H1 (cell line): Measurements from ENCODE around the gene OR52E4. TPM values are rescaled to one million over a fixed set of nuclear protein-coding genes. Genes with fewer than 3 reads are reported as not detected.

Experiments
- CTCF ChIA-PET: fragments of 300-600 bp; sonication (Branson Sonifier 250); formaldehyde crosslinking; loops from one replicate; lab custom pipeline; 2021; ENCODE audit not compliant: partially characterized antibody; lab: Charles Lee
- POLR2A ChIA-PET: fragments of 300-600 bp; sonication (Branson Sonifier 250); formaldehyde crosslinking; loops from one replicate; lab custom pipeline; 2021; ENCODE audit warnings: inconsistent platforms; ENCODE audit not compliant: partially characterized antibody; lab: Charles Lee
- DNase-seq, 2 experiments: peaks; one replicate each; pipeline versions ENCODE4 v3.0.0 to v3.0.0-alpha.2; 2010 to 2022; ENCODE audit warnings: low spot score in 2 of 2, low read depth in 1 of 2, mixed read lengths in 1 of 2
- FAIRE-seq: peaks from 2 replicates; lab custom pipeline; 2011; peaks lifted over from hg19 to GRCh38; lab: Jason Lieb, UNC
- H2AFZ ChIP-seq: 2 replicates; pipeline ENCODE4 v1.8.1; 2012; ENCODE audit warnings: low read length, inconsistent platforms
- H2AK5ac ChIP-seq: 2 replicates; pipeline ENCODE4 v1.6.1; 2013; ENCODE audit warnings: low read depth, low read length
- H2BK120ac ChIP-seq: replicated peaks from 2 replicates; pipeline ENCODE3; 2013; ENCODE audit warnings: low read depth, low read length, inconsistent platforms
- H2BK12ac ChIP-seq: 2 replicates; pipeline ENCODE4 v1.6.1; 2013; ENCODE audit warnings: low read depth, low read length
- H2BK15ac ChIP-seq: 2 replicates; pipeline ENCODE4 v1.6.1; 2013; ENCODE audit warnings: low read length
- H2BK20ac ChIP-seq: 2 replicates; pipeline ENCODE4 v1.6.1; 2013; ENCODE audit warnings: low read length
- H2BK5ac ChIP-seq: 2 replicates; pipeline ENCODE4 v1.6.1; 2013; ENCODE audit warnings: low read depth, low read length
- H3K14ac ChIP-seq: 2 replicates; pipeline ENCODE4 v1.6.1; 2013; ENCODE audit warnings: inconsistent platforms; ENCODE audit not compliant: insufficient read length
- H3K18ac ChIP-seq: 2 replicates; pipeline ENCODE4 v1.6.1; 2013; ENCODE audit warnings: low read length; ENCODE audit errors: extremely low read depth
- H3K23ac ChIP-seq: 2 replicates; pipeline ENCODE4 v1.6.1; 2013; ENCODE audit warnings: inconsistent platforms; ENCODE audit not compliant: insufficient read length
- H3K23me2 ChIP-seq: 2 replicates; pipeline ENCODE4 v1.6.1; 2013; ENCODE audit warnings: low read depth, low read length
- H3K27ac ChIP-seq: 2 replicates; pipeline ENCODE4 v1.6.1; 2011; ENCODE audit warnings: low read depth, low read length, inconsistent platforms
- H3K27me3 ChIP-seq, 4 experiments: replicated peaks in 1 of 4; 1 replicate in 1 of 4; 2 replicates in 3 of 4; pipeline versions ENCODE4 v1.6.1 to v1.8.1; 2011 to 2013; ENCODE audit warnings: low read length in 3 of 4, mild to moderate bottlenecking in 3 of 4, inconsistent platforms in 2 of 4, mixed read lengths in 2 of 4, moderate library complexity in 1 of 4; ENCODE audit not compliant: control insufficient read depth in 3 of 4, insufficient read depth in 3 of 4; ENCODE audit errors: extremely low read depth in 1 of 4
- H3K36me3 ChIP-seq, 4 experiments: 2 replicates each; pipeline versions ENCODE4 v1.6.1 to v1.8.1; 2011 to 2013; ENCODE audit warnings: mild to moderate bottlenecking in 4 of 4, low read length in 3 of 4, moderate library complexity in 2 of 4, control low read depth in 1 of 4, inconsistent platforms in 1 of 4; ENCODE audit not compliant: insufficient read depth in 4 of 4, control insufficient read depth in 2 of 4
- H3K4ac ChIP-seq: replicated peaks from 2 replicates; pipeline ENCODE3; 2013; ENCODE audit warnings: low read length, low read depth, mixed read lengths, inconsistent platforms; ENCODE audit not compliant: insufficient read length
- H3K4me1 ChIP-seq, 4 experiments: replicated peaks in 1 of 4; 1 replicate in 1 of 4; 2 replicates in 3 of 4; pipeline versions ENCODE4 v1.6.1 to v1.8.1; 2011 to 2013; ENCODE audit warnings: low read length in 3 of 4, inconsistent platforms in 2 of 4, mixed read lengths in 1 of 4; ENCODE audit not compliant: insufficient read depth in 4 of 4, control insufficient read depth in 3 of 4
- H3K4me2 ChIP-seq, 2 experiments: 2 replicates each; pipeline versions ENCODE4 v1.6.1 to v1.8.1; 2011 to 2013; ENCODE audit warnings: low read depth in 2 of 2, low read length in 2 of 2, control low read depth in 1 of 2, inconsistent platforms in 1 of 2, mild to moderate bottlenecking in 1 of 2; ENCODE audit not compliant: insufficient read depth in 1 of 2
- H3K4me3 ChIP-seq, 4 experiments: fragments of 200-600, 300-600 bp in 1 of 4; sonication (generic), shearing (Covaris generic), sonication (Bioruptor Twin) in 1 of 4; 2 replicates each; pipeline versions ENCODE4 v1.5.1 to v1.8.1; 2011 to 2016; ENCODE audit warnings: low read length in 4 of 4, low read depth in 3 of 4, control low read depth in 2 of 4, inconsistent platforms in 2 of 4, mild to moderate bottlenecking in 2 of 4, mixed read lengths in 1 of 4, moderate library complexity in 1 of 4; ENCODE audit not compliant: insufficient read depth in 2 of 4; ENCODE audit errors: extremely low read depth in 1 of 4
- H3K56ac ChIP-seq: replicated peaks from 2 replicates; pipeline ENCODE3; 2013; ENCODE audit warnings: low read depth, mild to moderate bottlenecking, mixed read lengths, low read length, inconsistent platforms; ENCODE audit not compliant: insufficient read length
- H3K79me1 ChIP-seq: 2 replicates; pipeline ENCODE4 v1.6.1; 2013; ENCODE audit warnings: low read depth, low read length, control low read depth
- H3K79me2 ChIP-seq, 2 experiments: 2 replicates each; pipeline versions ENCODE4 v1.6.1 to v1.8.1; 2012 to 2013; ENCODE audit warnings: low read length in 2 of 2, mild to moderate bottlenecking in 2 of 2, inconsistent platforms in 1 of 2; ENCODE audit not compliant: insufficient read depth in 2 of 2, control insufficient read depth in 1 of 2
- H3K9ac ChIP-seq, 4 experiments: replicated peaks in 1 of 4; 1 replicate in 1 of 4; 2 replicates in 3 of 4; pipeline versions ENCODE4 v1.6.1 to v1.8.1; 2011 to 2013; ENCODE audit warnings: low read depth in 3 of 4, low read length in 3 of 4, control low read depth in 2 of 4, mild to moderate bottlenecking in 2 of 4, moderate library complexity in 2 of 4, inconsistent platforms in 1 of 4; ENCODE audit errors: extremely low read depth in 1 of 4
- H3K9me3 ChIP-seq, 2 experiments: 2 replicates each; pipeline versions ENCODE4 v1.6.1 to v1.8.1; 2012 to 2013; ENCODE audit warnings: mild to moderate bottlenecking in 2 of 2, moderate library complexity in 2 of 2, control low read depth in 1 of 2, inconsistent platforms in 1 of 2, low read depth in 1 of 2, low read length in 1 of 2, mixed read lengths in 1 of 2; ENCODE audit not compliant: insufficient read depth in 2 of 2
- H4K20me1 ChIP-seq, 2 experiments: replicated peaks in 1 of 2; 2 replicates each; pipeline versions ENCODE3 to v1.8.1; 2011 to 2013; ENCODE audit warnings: inconsistent platforms in 2 of 2, low read length in 2 of 2, mild to moderate bottlenecking in 1 of 2; ENCODE audit not compliant: insufficient read depth in 2 of 2, control insufficient read depth in 1 of 2
- H4K5ac ChIP-seq: 2 replicates; pipeline ENCODE4 v1.6.1; 2013; ENCODE audit warnings: low read length, low read depth, mixed read lengths, inconsistent platforms; ENCODE audit not compliant: insufficient read length
- H4K8ac ChIP-seq: 2 replicates; pipeline ENCODE4 v1.8.0; 2013; ENCODE audit warnings: mild to moderate bottlenecking, moderate library complexity, low read length, inconsistent platforms; ENCODE audit not compliant: insufficient read depth; ENCODE audit errors: extremely low read depth
- H4K91ac ChIP-seq: replicated peaks from 2 replicates; pipeline ENCODE3; 2013; ENCODE audit warnings: low read length, mixed read lengths, inconsistent platforms; ENCODE audit not compliant: insufficient read length
- ASH2L ChIP-seq: fragments of 200-600, 300-600 bp; sonication (generic); IDR thresholded peaks from one replicate; pipeline ENCODE4 v1.7.1; 2017; ENCODE audit warnings: low read length
- ATF2 ChIP-seq: IDR thresholded peaks from 2 replicates; pipeline ENCODE4 v1.6.1; 2012; ENCODE audit warnings: low read length, inconsistent platforms
- BCL11A ChIP-seq, 2 experiments: IDR thresholded peaks; one replicate each; pipeline ENCODE4 v1.6.1; 2011; ENCODE audit warnings: low read depth in 2 of 2, low read length in 2 of 2, mild to moderate bottlenecking in 2 of 2
- CHD1 ChIP-seq: IDR thresholded peaks from 2 replicates; pipeline ENCODE4 v1.6.1; 2012; ENCODE audit warnings: low read depth, low read length, improper control_type of control experiment
- EP300 ChIP-seq, 2 experiments: IDR thresholded peaks; 1 replicate in 1 of 2; 2 replicates in 1 of 2; pipeline ENCODE4 v1.6.1; 2011 to 2012; ENCODE audit warnings: low read depth in 2 of 2, low read length in 2 of 2, mild to moderate bottlenecking in 2 of 2, borderline replicate concordance in 1 of 2, inconsistent platforms in 1 of 2, moderate library complexity in 1 of 2
- GABPA ChIP-seq: IDR thresholded peaks from 2 replicates; pipeline ENCODE4 v1.6.1; 2011; ENCODE audit warnings: mild to moderate bottlenecking, low read length, moderate library complexity, borderline replicate concordance; ENCODE audit not compliant: insufficient read depth
- HDAC2 ChIP-seq, 2 experiments: fragments of 300-600 bp in 1 of 2; sonication (generic) in 1 of 2; IDR thresholded peaks; 2 replicates each; pipeline ENCODE4 v1.6.1; 2011 to 2012; ENCODE audit warnings: low read depth in 2 of 2, low read length in 2 of 2, mild to moderate bottlenecking in 2 of 2, moderate library complexity in 2 of 2, borderline replicate concordance in 1 of 2, inconsistent platforms in 1 of 2
- NRF1 ChIP-seq: IDR thresholded peaks from 2 replicates; pipeline ENCODE4 v1.6.1; 2011; ENCODE audit warnings: mild to moderate bottlenecking, low read depth, low read length, improper control_type of control experiment
- POLR2AphosphoS5 ChIP-seq: IDR thresholded peaks from 2 replicates; pipeline ENCODE4 v1.6.1; 2011; ENCODE audit warnings: low read depth, low read length
- SAP30 ChIP-seq: fragments of 300-600 bp; sonication (generic); IDR thresholded peaks from 2 replicates; pipeline ENCODE4 v1.7.1; 2012; ENCODE audit warnings: low read length, moderate library complexity, mild to moderate bottlenecking, inconsistent platforms; ENCODE audit not compliant: insufficient read depth, insufficient replicate concordance
- SIX5 ChIP-seq: IDR thresholded peaks from 2 replicates; pipeline ENCODE4 v1.6.1; 2011; ENCODE audit warnings: mild to moderate bottlenecking, low read depth, low read length
- SP1 ChIP-seq: IDR thresholded peaks from 2 replicates; pipeline ENCODE4 v1.6.1; 2011; ENCODE audit warnings: low read depth, low read length
- SP4 ChIP-seq: IDR thresholded peaks from 2 replicates; pipeline ENCODE4 v1.6.1; 2012; ENCODE audit warnings: low read length, inconsistent platforms
- YY1 ChIP-seq: IDR thresholded peaks from 2 replicates; pipeline ENCODE4 v1.6.1; 2011; ENCODE audit warnings: low read depth, mild to moderate bottlenecking, low read length
- WGBS, 2 experiments: shearing (Covaris generic) in 1 of 2; methylation state at CpG; one replicate each; pipeline versions ENCODE4 v1.1.6 to v1.1.7; 2013 to 2015; ENCODE audit warnings: low lambda C conversion rate in 2 of 2, mixed read lengths in 2 of 2, inconsistent platforms in 1 of 2, low coverage in 1 of 2, missing lambda C conversion rate in 1 of 2; ENCODE audit not compliant: insufficient replicate concordance in 2 of 2, insufficient coverage in 1 of 2, insufficient read length in 1 of 2; ENCODE audit errors: extremely low coverage in 1 of 2, missing lambda C conversion rate in 1 of 2; 5-methylcytosine and 5-hydroxymethylcytosine counted together
- polyA plus RNA-seq, 7 experiments: library from polyadenylated mRNA; depleted of rRNA in 3 of 7; stranded (reverse) in 5 of 7; unstranded in 2 of 7; fragments of >200 nt in 5 of 7; fragments of 200-250 nt in 2 of 7; gene quantifications; 1 replicate in 5 of 7; 2 replicates in 1 of 7; 4 replicates in 1 of 7; pipeline versions ENCODE4 v1.2.1 to v1.2.3, GENCODE V29; 2011 to 2013; ENCODE audit warnings: missing spikeins in 2 of 7, mixed read lengths in 2 of 7
- total RNA-seq: library from RNA; stranded (reverse); fragmentation: NEBNext Ultra II Directional; extraction: Animal tissue kit (Norgen Biotek cat#: 25700); gene quantifications from 2 replicates; pipeline ENCODE4 v1.2.1, GENCODE V29; 2021

Gene OR52E4
- total and polyA plus RNA-seq, 2 of the 8 experiments (the other 6 are each of a cell fraction or from before 2014, with no cell fraction given), result not detected

DNA sequence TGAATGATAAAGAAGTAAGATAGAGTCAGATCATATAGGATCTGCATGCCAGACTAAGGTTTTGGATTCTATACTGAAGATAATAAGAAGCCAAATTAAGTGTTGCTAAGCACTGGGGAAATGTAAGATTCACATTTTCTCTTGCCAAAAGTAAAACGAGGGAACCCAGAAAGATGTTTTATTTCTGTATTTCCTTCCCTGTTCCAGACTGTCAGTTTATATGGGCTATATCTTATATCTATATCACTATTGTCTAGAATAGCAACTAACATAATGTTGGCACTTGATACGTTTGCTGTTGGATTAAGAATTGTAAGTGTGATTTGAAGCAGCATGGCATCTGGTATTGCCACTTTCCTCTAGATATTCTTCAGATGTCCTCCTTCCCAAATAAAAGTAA lies 47.0 kb upstream of the OR52E4 start:
- no peak overlapping the region for H2AK5ac ChIP-seq
- no peak overlapping the region for H4K8ac ChIP-seq
- DNase-seq (no peak), FAIRE-seq (no peak)
- no peak overlapping the region for H3K14ac ChIP-seq
- H3K36me3 ChIP-seq, result no peaks in the 10 kb centered on the region
- WGBS, 2 experiments, result 89% methylated on average over 2 of the region's 2 CpGs; no CpG with 5 or more reads in 1 of the 2 experiments
- H3K23ac ChIP-seq, result no peak overlapping the region
- H4K91ac ChIP-seq, result no peak overlapping the region
- H3K4me1 ChIP-seq, result no peaks in the 10 kb centered on the region
- H2BK120ac ChIP-seq, result no peak overlapping the region
- H3K79me2 ChIP-seq, result no peaks in the 10 kb centered on the region
- H3K27me3 ChIP-seq, result no peaks in the 10 kb centered on the region
- no peak overlapping the region for H3K4me2 ChIP-seq
- no peak overlapping the region for H3K9ac ChIP-seq
- no peaks in the 10 kb centered on the region for H4K20me1 ChIP-seq
- H3K4ac ChIP-seq, result no peak overlapping the region
- H2AFZ ChIP-seq, result no peak overlapping the region
- no peaks in the 10 kb centered on the region for H3K23me2 ChIP-seq
- no peak overlapping the region for H3K18ac ChIP-seq
- no peak overlapping the region for H4K5ac ChIP-seq
- POLR2A ChIA-PET, result no interaction called here
- no peaks in the 10 kb centered on the region for H3K79me1 ChIP-seq
- H2BK5ac ChIP-seq, result no peak overlapping the region
- CTCF ChIA-PET, result no interaction called here
- no peak overlapping the region for H2BK20ac ChIP-seq
- no peak overlapping the region for H3K4me3 ChIP-seq
- no peak overlapping the region for H3K27ac ChIP-seq
- H2BK15ac ChIP-seq, result no peak overlapping the region
- H2BK12ac ChIP-seq, result no peak overlapping the region
- H3K9me3 ChIP-seq, result no peaks in the 10 kb centered on the region
- no peak overlapping the region for H3K56ac ChIP-seq
- no peak for TF ChIP-seq YY1
- TF ChIP-seq SAP30, result no peak
- TF ChIP-seq CHD1, result no peak
- no peak for TF ChIP-seq SIX5
- TF ChIP-seq BCL11A (IDR thresholded peaks at IDR 0.05; ENCODE audit: low read depth in 2 of 2, low read length in 2 of 2), result no peak
- TF ChIP-seq NRF1, result no peak
- no peak for TF ChIP-seq SP1
- TF ChIP-seq HDAC2 (IDR thresholded peaks at IDR 0.05; ENCODE audit: borderline replicate concordance in 1 of 2, low read depth in 2 of 2, low read length in 2 of 2), result no peak
- TF ChIP-seq EP300 (IDR thresholded peaks at IDR 0.05; ENCODE audit: borderline replicate concordance in 1 of 2, low read depth in 2 of 2, low read length in 2 of 2), result no peak
- TF ChIP-seq ATF2, result no peak
- no peak for TF ChIP-seq SP4
- TF ChIP-seq ASH2L, result no peak
- no peak for TF ChIP-seq GABPA
- TF ChIP-seq POLR2AphosphoS5, result no peak
